Dermis microvascular lymphatic vessel endothelial cell (primary cell): ENCODE data around the gene OR52N2. TPM values are rescaled to one million over a fixed set of nuclear protein-coding genes. Genes with fewer than 3 reads are reported as not detected.

Source experiments
- total RNA-seq: library from RNA; depleted of rRNA; stranded (reverse); fragments of >200 nt; gene quantifications from 2 replicates; pipeline ENCODE4 v1.2.1, GENCODE V29; 2014

Gene OR52N2
- total RNA-seq, 1 donor from 2014 or later: not detected

Other genes with a start within 250 kb of the OR52N2 start
- not detected in 2 replicates for gene OR52B6, start 228.0 kb upstream of the OR52N2 start, total RNA-seq
- gene TRIM6, start 212.3 kb upstream of the OR52N2 start, total RNA-seq: 0.38 and 3.9 TPM in 2 replicates
- 8.0 and 8.1 TPM in 2 replicates for gene TRIM34, start 183.9 kb upstream of the OR52N2 start, total RNA-seq
- 44.7 and 59.7 TPM in 2 replicates for gene TRIM5, start 123.8 kb upstream of the OR52N2 start, total RNA-seq
- gene TRIM22, start 119.1 kb upstream of the OR52N2 start, total RNA-seq: 60.6 and 85.6 TPM in 2 replicates
- not detected in 2 replicates for gene OR56B1, start 72.5 kb upstream of the OR52N2 start, total RNA-seq
- not detected in 2 replicates for gene OR52N4, start 54.7 kb upstream of the OR52N2 start, total RNA-seq
- not detected in 2 replicates for gene OR52N5, start 25.6 kb upstream of the OR52N2 start, total RNA-seq
- not detected in 2 replicates for gene OR52N1, start 17.7 kb upstream of the OR52N2 start, total RNA-seq
- not detected in 2 replicates for gene OR52E6, start 33.0 kb downstream of the OR52N2 start, total RNA-seq
- not detected in 2 replicates for gene OR52E8, start 48.8 kb downstream of the OR52N2 start, total RNA-seq
- not detected in 2 replicates for gene OR52E4, start 71.7 kb downstream of the OR52N2 start, total RNA-seq
- not detected in 2 replicates for gene OR52E5, start 84.3 kb downstream of the OR52N2 start, total RNA-seq
- gene OR56A3, start 133.3 kb downstream of the OR52N2 start, total RNA-seq: not detected in 2 replicates
- not detected in 2 replicates for gene OR56A5, start 159.6 kb downstream of the OR52N2 start, total RNA-seq
- gene OR52L1, start 178.1 kb downstream of the OR52N2 start, total RNA-seq: not detected in 2 replicates
- not detected in 2 replicates for gene OR56A4, start 198.0 kb downstream of the OR52N2 start, total RNA-seq
- gene OR56A1, start 221.8 kb downstream of the OR52N2 start, total RNA-seq: not detected in 2 replicates